GM19455 (cell line): ENCODE measurements around the gene YEATS4.

Experiments
- ATAC-seq: cut with Tn5 transposase; IDR thresholded peaks from one replicate; pipeline ENCODE4 v1.9.1; 2021; ENCODE audit not compliant: unreplicated experiment

YEATS4 gene

GRCh38 chr12:69388371-69388770 is 28.8 kb downstream of the YEATS4 start:
- no peak for ATAC-seq

- no peak for ATAC-seq
Measured at GRCh38 chr12:69389831-69390230, 30.3 kb downstream of the YEATS4 start.

- ATAC-seq = peak; percentile 63
Measured at GRCh38 chr12:69392179-69392928, 32.8 kb downstream of the YEATS4 start.

- no peak for ATAC-seq
Measured at GRCh38 chr12:69396041-69396440, 36.5 kb downstream of the YEATS4 start.

GRCh38 chr12:69396963-69397362 is 37.4 kb downstream of the YEATS4 start:
- no peak for ATAC-seq

GRCh38 chr12:69397978-69398377 is 38.4 kb downstream of the YEATS4 start:
- ATAC-seq = no peak

- ATAC-seq = no peak
Measured at GRCh38 chr12:69401940-69402339, 42.4 kb downstream of the YEATS4 start.

- ATAC-seq = no peak
Measured at GRCh38 chr12:69404851-69405565, 45.5 kb downstream of the YEATS4 start.

GRCh38 chr12:69405566-69405865 is 46.0 kb downstream of the YEATS4 start:
- ATAC-seq = no peak

- ATAC-seq = no peak
Measured at GRCh38 chr12:69406217-69406616, 46.7 kb downstream of the YEATS4 start.

- ATAC-seq = no peak
Measured at GRCh38 chr12:69410571-69410970, 51.0 kb downstream of the YEATS4 start.

GRCh38 chr12:69412655-69413054 is 53.1 kb downstream of the YEATS4 start:
- ATAC-seq = no peak

- no peak for ATAC-seq
Measured at GRCh38 chr12:69415471-69416275, 56.1 kb downstream of the YEATS4 start.

GRCh38 chr12:69417231-69417630 is 57.7 kb downstream of the YEATS4 start:
- no peak for ATAC-seq

- ATAC-seq = no peak
Measured at GRCh38 chr12:69417741-69418167, 58.2 kb downstream of the YEATS4 start.

- ATAC-seq = no peak
Measured at GRCh38 chr12:69419701-69420100, 60.2 kb downstream of the YEATS4 start.

GRCh38 chr12:69421548-69421947 is 62.0 kb downstream of the YEATS4 start:
- no peak for ATAC-seq

GRCh38 chr12:69423037-69423905 is 63.7 kb downstream of the YEATS4 start:
- ATAC-seq = no peak

- ATAC-seq = no peak
Measured at GRCh38 chr12:69425417-69425816, 65.9 kb downstream of the YEATS4 start.

GRCh38 chr12:69428351-69429073 is 69.0 kb downstream of the YEATS4 start:
- ATAC-seq = no peak
